Measurements from ENCODE around the gene SLC16A5.

Gene SLC16A5

GRCh38 chr17:75108193-75108592, 20.4 kb downstream of the SLC16A5 start:
- no peaks in the 10 kb centered on the region for H4K20me1 ChIP-seq (ENCODE audit: insufficient read depth, low read length)
- no peaks in the 10 kb centered on the region for H3K9me3 ChIP-seq (replicated peaks; ENCODE audit: insufficient read depth, low read length)
- no peak overlapping the region for H3K9ac ChIP-seq (ENCODE audit: low read length)
- no peaks in the 10 kb centered on the region for H3K36me3 ChIP-seq (replicated peaks; ENCODE audit: insufficient read depth, low read length)
- H3K79me2 ChIP-seq (ENCODE audit: low read length) = peaks cover 5% of the 10 kb centered on the region
- H3F3A ChIP-seq (ENCODE audit: insufficient read depth, low read length) = no peaks in the 10 kb centered on the region
- H3K27ac ChIP-seq (ENCODE audit: low read length) = no peak overlapping the region
- H2AFZ ChIP-seq (ENCODE audit: low read length) = no peak overlapping the region
- no peak for TF ChIP-seq EZH2phosphoT487 (IDR thresholded peaks at IDR 0.05; ENCODE audit: low read length)
- no peak for TF ChIP-seq EZH2 (optimal IDR thresholded peaks at IDR 0.05; ENCODE audit: low read depth, low read length)
- TF ChIP-seq CTCF (IDR thresholded peaks at IDR 0.05; ENCODE audit: low read length) = no peak
- H3K9me2 ChIP-seq (replicated peaks; ENCODE audit: insufficient read depth, low read length) = no peaks in the 10 kb centered on the region
- no peak for DNase-seq
- no peaks in the 10 kb centered on the region for H3K27me3 ChIP-seq (replicated peaks; ENCODE audit: insufficient read depth, low read length)
- H3K4me2 ChIP-seq (ENCODE audit: low read depth, low read length) = no peak overlapping the region
- H3K4me1 ChIP-seq (ENCODE audit: low read length) = peaks cover 4% of the 10 kb centered on the region; the same call in 1 of the 2 replicates
- no peak overlapping the region for H3K4me3 ChIP-seq (ENCODE audit: low read length)

GRCh38 chr17:75109046-75109406, 21.3 kb downstream of the SLC16A5 start:
- no peak for DNase-seq
- Histone ChIP-seq H3K9me3 (replicated peaks; ENCODE audit: insufficient read depth, low read length) (no peaks in the 10 kb centered on the region), H3K4me3 (ENCODE audit: low read length) (peak overlapping the region; percentile 75), H4K20me1 (ENCODE audit: insufficient read depth, low read length) (no peaks in the 10 kb centered on the region), H3K27ac (ENCODE audit: low read length) (no peak overlapping the region), H3K79me2 (ENCODE audit: low read length) (peaks cover 5% of the 10 kb centered on the region), H3K27me3 (replicated peaks; ENCODE audit: insufficient read depth, low read length) (no peaks in the 10 kb centered on the region), H3F3A (ENCODE audit: insufficient read depth, low read length) (no peaks in the 10 kb centered on the region), H3K9me2 (replicated peaks; ENCODE audit: insufficient read depth, low read length) (no peaks in the 10 kb centered on the region), H3K36me3 (replicated peaks; ENCODE audit: insufficient read depth, low read length) (no peaks in the 10 kb centered on the region), H3K9ac (ENCODE audit: low read length) (peak overlapping the region; percentile 72; the same call in 1 of the 2 replicates), H2AFZ (ENCODE audit: low read length) (peak overlapping the region; percentile 98), H3K4me1 (ENCODE audit: low read length) (peaks cover 9% of the 10 kb centered on the region), H3K4me2 (ENCODE audit: low read depth, low read length) (peak overlapping the region; percentile 99)
- TF ChIP-seq EZH2phosphoT487 (IDR thresholded peaks at IDR 0.05; ENCODE audit: low read length) (no peak), CTCF (IDR thresholded peaks at IDR 0.05; ENCODE audit: low read length) (no peak), EZH2 (optimal IDR thresholded peaks at IDR 0.05; ENCODE audit: low read depth, low read length) (no peak)

- no peaks in the 10 kb centered on the region for H3K9me2 ChIP-seq (replicated peaks; ENCODE audit: insufficient read depth, low read length)
- peak within 1 kb of the TSS; percentile 72 for H3K9ac ChIP-seq (ENCODE audit: low read length)
- H3K27me3 ChIP-seq (replicated peaks; ENCODE audit: insufficient read depth, low read length) = no peaks in the 10 kb centered on the region
- DNase-seq = peak; percentile 92
- no peak within 1 kb of the TSS for H3K27ac ChIP-seq (ENCODE audit: low read length)
- H3K4me2 ChIP-seq (ENCODE audit: low read depth, low read length) = peak within 1 kb of the TSS; percentile 99
- no peaks in the 10 kb centered on the region for H3K9me3 ChIP-seq (replicated peaks; ENCODE audit: insufficient read depth, low read length)
- H3K79me2 ChIP-seq (ENCODE audit: low read length) = peaks cover 5% of the 10 kb centered on the region
- H4K20me1 ChIP-seq (ENCODE audit: insufficient read depth, low read length) = no peaks in the 10 kb centered on the region
- peak within 1 kb of the TSS; percentile 75 for H3K4me3 ChIP-seq (ENCODE audit: low read length)
- H3K4me1 ChIP-seq (ENCODE audit: low read length) = peaks cover 11% of the 10 kb centered on the region
- H2AFZ ChIP-seq (ENCODE audit: low read length) = peak within 1 kb of the TSS; percentile 98
- H3K36me3 ChIP-seq (replicated peaks; ENCODE audit: insufficient read depth, low read length) = no peaks in the 10 kb centered on the region
- TF ChIP-seq CTCF (IDR thresholded peaks at IDR 0.05; ENCODE audit: low read length) (no peak), EZH2phosphoT487 (IDR thresholded peaks at IDR 0.05; ENCODE audit: low read length) (no peak), EZH2 (optimal IDR thresholded peaks at IDR 0.05; ENCODE audit: low read depth, low read length) (no peak)
- no peaks in the 10 kb centered on the region for H3F3A ChIP-seq (ENCODE audit: insufficient read depth, low read length)
These were observed 21.9 kb downstream of the SLC16A5 start, which contains the start of gene ARMC7 for GRCh38 chr17:75109407-75110233. Gene ARMC7 (plus strand): TSS chr17:75109969. CDS start chr17:75110289, 320 bp downstream.

All from MM.1S (cell line).